AG04450 (cell line): ENCODE data around the gene OBI1. TPM values are rescaled to one million over a fixed set of nuclear protein-coding genes. Genes with fewer than 3 reads are reported as not detected.

Experiments
- CTCF ChIA-PET: fragments of 300-600, 350-600 bp; formaldehyde crosslinking; extraction: SDS; loops from one replicate; lab custom pipeline; 2022; ENCODE audit warnings: antibody characterized with exemption, inconsistent platforms; lab: Charles Lee
- POLR2A ChIA-PET: fragments of 350-600 bp; formaldehyde crosslinking; extraction: SDS; loops from one replicate; lab custom pipeline; 2021; ENCODE audit warnings: antibody characterized with exemption, inconsistent platforms; lab: Yijun Ruan, JAX
- DNase-seq: peaks from one replicate; pipeline ENCODE4 v3.0.0-alpha.2; 2011; ENCODE audit warnings: low read depth, low spot score
- H3K27ac ChIP-seq: one replicate; pipeline ENCODE4 v1.5.1; 2012; ENCODE audit warnings: low read depth, low read length, control low read depth
- H3K27me3 ChIP-seq: one replicate; pipeline ENCODE4 v1.6.0; 2012; ENCODE audit warnings: low read length; ENCODE audit not compliant: control insufficient read depth, insufficient read depth
- H3K4me3 ChIP-seq: 2 replicates; pipeline ENCODE4 v1.5.1; 2011; ENCODE audit warnings: mild to moderate bottlenecking, low read depth, low read length, control low read depth
- H3K9me3 ChIP-seq: 2 replicates; pipeline ENCODE4 v1.5.1; 2012; ENCODE audit warnings: low read length; ENCODE audit not compliant: control insufficient read depth, insufficient read depth
- CTCF ChIP-seq: IDR thresholded peaks from 2 replicates; pipeline ENCODE4 v1.5.1; 2011; ENCODE audit warnings: low read depth, low read length, control low read depth, inconsistent platforms
- polyA plus RNA-seq: library from polyadenylated mRNA; depleted of rRNA; stranded (reverse); fragments of >200 nt; gene quantifications from 2 replicates; pipeline ENCODE4 v1.2.3, GENCODE V29; 2011; rRNA removed

The OBI1 gene
- polyA plus RNA-seq, 1 experiment = 13.6 TPM

GRCh38 chr13:78572459-78572858, 86.5 kb downstream of the OBI1 start:
- H3K4me3 ChIP-seq = no peak overlapping the region
- H3K9me3 ChIP-seq = no peaks in the 10 kb centered on the region
- TF ChIP-seq CTCF = no peak
- no peak for DNase-seq
- ChIA-PET CTCF (no interaction called here), POLR2A (no interaction called here)
- no peaks in the 10 kb centered on the region for H3K27me3 ChIP-seq
- H3K27ac ChIP-seq = no peak overlapping the region

GRCh38 chr13:78569029-78569428, 89.9 kb downstream of the OBI1 start:
- TF ChIP-seq CTCF = no peak
- Histone ChIP-seq H3K4me3 (no peak overlapping the region), H3K9me3 (no peaks in the 10 kb centered on the region), H3K27ac (no peak overlapping the region), H3K27me3 (no peaks in the 10 kb centered on the region)
- POLR2A ChIA-PET = no interaction called here
- CTCF ChIA-PET = interaction anchor here (0.7 kb wide), 1 partner anchor 1551 kb away, joined by 3 read pairs; no protein-coding TSS in a partner anchor
- no peak for DNase-seq

- H3K4me3 ChIP-seq = no peak overlapping the region
- no peak overlapping the region for H3K27ac ChIP-seq
- POLR2A ChIA-PET = no interaction called here
- no peak for DNase-seq
- no peak for TF ChIP-seq CTCF
- no peaks in the 10 kb centered on the region for H3K9me3 ChIP-seq
- CTCF ChIA-PET = no interaction called here
- H3K27me3 ChIP-seq = no peaks in the 10 kb centered on the region
These were observed 92.3 kb downstream of the OBI1 start for GRCh38 chr13:78566631-78567030.

Other genes with a start within 250 kb of the OBI1 start
- not detected in 2 replicates for gene POU4F1, start 55.6 kb downstream of the OBI1 start, polyA plus RNA-seq